ENCODE data around the gene TAF6.

TAF6 gene

DNA sequence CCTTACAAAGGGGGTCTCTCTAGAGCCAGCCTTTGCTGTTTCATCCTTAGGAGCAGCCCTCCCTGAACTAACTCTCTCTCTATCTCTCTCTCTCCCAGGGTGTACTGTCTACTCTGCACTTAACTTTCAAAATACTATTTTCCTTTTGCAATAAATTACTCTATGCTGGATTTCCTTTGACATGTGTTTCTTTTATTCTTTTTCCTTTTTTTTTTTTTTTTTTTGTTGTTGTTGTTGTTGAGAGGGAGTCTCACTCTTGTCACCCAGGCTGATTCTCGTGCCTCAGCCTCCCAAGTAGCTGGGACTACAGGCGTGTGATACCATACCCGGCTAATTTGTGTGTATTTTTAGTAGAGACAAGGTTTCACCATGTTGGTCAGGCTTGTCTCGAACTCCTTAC lies 36.2 kb downstream of the TAF6 start:
- TF ChIP-seq, protein P1, sequence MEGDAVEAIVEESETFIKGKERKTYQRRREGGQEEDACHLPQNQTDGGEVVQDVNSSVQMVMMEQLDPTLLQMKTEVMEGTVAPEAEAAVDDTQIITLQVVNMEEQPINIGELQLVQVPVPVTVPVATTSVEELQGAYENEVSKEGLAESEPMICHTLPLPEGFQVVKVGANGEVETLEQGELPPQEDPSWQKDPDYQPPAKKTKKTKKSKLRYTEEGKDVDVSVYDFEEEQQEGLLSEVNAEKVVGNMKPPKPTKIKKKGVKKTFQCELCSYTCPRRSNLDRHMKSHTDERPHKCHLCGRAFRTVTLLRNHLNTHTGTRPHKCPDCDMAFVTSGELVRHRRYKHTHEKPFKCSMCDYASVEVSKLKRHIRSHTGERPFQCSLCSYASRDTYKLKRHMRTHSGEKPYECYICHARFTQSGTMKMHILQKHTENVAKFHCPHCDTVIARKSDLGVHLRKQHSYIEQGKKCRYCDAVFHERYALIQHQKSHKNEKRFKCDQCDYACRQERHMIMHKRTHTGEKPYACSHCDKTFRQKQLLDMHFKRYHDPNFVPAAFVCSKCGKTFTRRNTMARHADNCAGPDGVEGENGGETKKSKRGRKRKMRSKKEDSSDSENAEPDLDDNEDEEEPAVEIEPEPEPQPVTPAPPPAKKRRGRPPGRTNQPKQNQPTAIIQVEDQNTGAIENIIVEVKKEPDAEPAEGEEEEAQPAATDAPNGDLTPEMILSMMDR (conservative IDR thresholded peaks at IDR 0.05) = no peak
- no peak for TF ChIP-seq ZFX (IDR thresholded peaks at IDR 0.05)
- H3K27ac ChIP-seq = no peak overlapping the region; the same call in 1 of the 2 replicates

DNA sequence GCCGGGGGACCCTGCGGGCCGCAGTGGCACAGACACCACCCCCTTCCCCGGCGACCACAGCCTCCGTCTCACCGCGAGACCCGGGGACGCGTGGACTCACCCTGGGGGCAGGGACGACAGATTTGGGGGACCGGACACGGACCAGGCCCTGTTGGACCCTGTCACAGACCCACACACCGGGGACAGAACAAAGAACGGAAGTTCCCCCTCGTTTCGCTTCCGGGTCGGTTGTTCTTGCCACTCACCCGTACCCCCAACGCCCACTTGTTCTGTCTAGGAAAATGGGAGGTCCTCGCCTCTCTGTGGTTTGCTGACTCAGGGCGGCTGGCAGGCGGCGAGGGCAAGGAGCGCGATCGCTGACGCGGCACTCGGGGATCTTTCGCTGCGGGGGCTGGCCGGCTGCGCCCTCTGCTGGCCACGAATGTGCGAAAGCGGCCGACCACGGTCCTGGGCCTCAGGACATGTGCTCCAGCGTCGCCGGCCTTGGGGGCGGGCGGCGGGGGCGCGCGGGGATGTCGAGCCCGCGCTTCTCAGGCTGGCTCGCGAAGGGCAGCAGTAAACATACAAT lies 37.5 kb downstream of the TAF6 start, which contains the start of gene ZNF3:
Gene ZNF3, minus strand, starts transcription at position 189 of the 568 bp plus-strand sequence. CDS start 4,366 bp downstream, outside the sequence.
- H3K27ac ChIP-seq = peak within 1 kb of the TSS; percentile 92
- peak; percentile 95; the same call in 1 of the 2 replicates for TF ChIP-seq ZFX (IDR thresholded peaks at IDR 0.05)
- TF ChIP-seq, protein P1 (conservative IDR thresholded peaks at IDR 0.05) = peak; percentile 100

DNA sequence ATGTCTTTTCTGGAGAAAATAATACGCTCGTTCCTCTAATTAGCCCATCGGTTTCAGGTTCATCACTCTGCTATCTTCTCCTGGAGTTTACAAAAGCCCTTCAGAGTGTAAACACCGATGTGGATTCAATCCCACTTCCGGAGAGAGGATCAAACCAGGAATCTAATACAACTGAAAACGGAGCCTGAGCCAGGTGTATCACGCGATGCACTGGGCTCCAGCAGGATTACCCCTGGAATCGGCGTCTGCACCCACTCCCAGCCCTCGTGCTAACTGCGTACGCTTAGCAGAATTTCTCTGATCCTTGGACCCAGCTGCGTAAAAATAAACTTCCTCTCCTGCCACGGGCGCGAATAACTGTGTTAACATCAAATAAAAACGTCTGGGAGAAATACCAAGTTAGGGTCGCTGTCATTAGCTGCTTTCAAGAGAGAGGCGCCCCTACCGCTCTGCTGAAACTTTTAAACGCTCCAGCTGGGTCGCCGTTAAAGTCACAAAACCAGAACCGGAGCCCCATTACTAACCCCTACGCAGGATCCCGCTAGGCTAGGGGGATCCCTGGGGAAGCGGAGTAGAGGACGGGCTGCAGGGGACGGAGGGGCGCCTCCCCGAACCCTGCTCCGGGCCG lies 38.1 kb downstream of the TAF6 start:
- H3K27ac ChIP-seq = peak overlapping the region; percentile 92
- TF ChIP-seq, protein P1 (conservative IDR thresholded peaks at IDR 0.05) = no peak

DNA sequence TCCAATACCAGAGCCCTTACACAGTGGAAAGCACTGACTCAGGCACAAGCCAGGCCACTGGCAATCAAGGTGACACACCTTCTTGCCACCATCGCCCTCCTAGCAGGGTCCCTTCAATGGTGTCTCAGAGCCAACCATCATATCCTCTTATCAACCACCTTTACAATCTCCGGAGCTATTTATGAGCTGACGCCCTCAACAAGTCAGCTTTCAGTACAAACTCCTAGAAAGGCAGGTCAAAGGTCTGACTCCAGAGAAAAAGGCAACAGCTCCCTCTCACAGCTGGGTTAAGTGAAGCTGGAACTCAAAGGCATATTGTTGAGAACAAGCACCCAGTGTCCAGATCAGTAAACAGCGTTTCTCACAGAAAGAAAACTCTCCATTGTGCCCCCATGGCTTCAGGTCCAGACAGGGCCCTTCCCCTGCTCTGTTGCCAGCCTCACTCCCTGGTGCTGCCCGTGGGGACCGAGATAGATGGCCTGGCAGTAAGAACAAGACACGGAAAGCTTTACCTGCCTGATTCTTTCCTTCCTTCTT lies 40.1 kb downstream of the TAF6 start:
- no peak for TF ChIP-seq ZFX (IDR thresholded peaks at IDR 0.05)
- TF ChIP-seq, protein P1 (conservative IDR thresholded peaks at IDR 0.05) = no peak
- H3K27ac ChIP-seq = no peak overlapping the region

DNA sequence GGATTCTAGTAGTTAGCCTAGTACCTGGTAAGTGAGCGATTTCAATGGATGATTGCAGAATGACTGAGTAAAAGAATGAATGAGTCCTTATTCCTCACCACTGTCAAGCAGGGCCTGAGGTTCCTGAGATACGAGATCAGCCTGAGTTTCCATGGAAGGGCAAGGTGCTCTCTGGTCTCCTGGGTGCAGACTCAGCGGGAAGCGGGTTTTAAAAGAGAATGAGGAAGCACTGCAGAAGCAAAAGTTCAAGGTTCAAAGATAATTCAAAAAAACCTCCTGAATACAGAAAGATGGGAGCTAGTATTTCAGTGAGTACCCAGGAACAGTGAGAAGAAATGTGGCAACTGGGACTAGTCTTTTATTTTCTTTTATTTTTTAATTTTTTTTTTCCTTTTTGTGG lies 42.0 kb downstream of the TAF6 start:
- TF ChIP-seq, protein P1 (conservative IDR thresholded peaks at IDR 0.05) = no peak
- TF ChIP-seq ZFX (IDR thresholded peaks at IDR 0.05) = no peak
- H3K27ac ChIP-seq = no peak overlapping the region

DNA sequence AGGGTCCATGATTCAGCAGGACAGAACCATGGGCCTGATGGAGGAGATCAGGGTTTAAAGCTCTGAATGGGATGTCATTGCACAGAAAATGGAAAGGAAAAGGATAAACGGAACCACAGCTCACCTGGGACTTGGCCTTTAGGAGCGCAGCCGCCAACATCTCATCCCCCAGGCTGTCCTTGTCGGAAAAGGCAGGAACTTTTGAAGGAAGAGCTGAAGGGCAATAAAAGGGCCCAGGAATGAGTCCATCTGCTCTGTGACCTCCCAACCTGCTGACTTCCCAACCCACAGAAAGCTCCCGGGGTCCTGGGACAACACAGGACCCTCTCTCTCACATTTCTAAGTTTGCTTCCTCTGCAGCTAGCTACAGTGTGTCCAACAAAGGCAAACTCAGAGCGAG lies 43.7 kb downstream of the TAF6 start:
- TF ChIP-seq ZFX (IDR thresholded peaks at IDR 0.05) = no peak
- TF ChIP-seq, protein P1 (conservative IDR thresholded peaks at IDR 0.05) = no peak
- no peak overlapping the region for H3K27ac ChIP-seq

DNA sequence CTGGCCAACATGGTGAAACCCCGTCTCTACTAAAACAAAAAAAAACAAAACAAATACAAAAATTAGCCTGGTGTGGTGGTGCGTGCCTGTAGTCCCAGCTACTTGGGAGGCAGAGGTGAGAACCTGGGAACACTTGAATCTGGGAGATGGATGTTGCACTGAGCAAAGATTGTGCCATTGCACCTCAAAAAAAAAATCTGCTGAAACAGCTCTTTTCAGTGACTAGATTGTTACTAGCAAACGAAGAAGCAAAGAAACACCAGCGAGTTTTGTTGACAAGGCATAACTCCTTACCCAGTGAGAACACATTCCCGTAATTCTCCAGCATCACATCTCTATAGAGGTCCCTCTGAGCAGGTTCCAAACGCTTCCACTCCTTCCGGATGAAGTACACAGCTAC lies 44.3 kb downstream of the TAF6 start:
- TF ChIP-seq ZFX (IDR thresholded peaks at IDR 0.05) = no peak
- TF ChIP-seq, protein P1 (conservative IDR thresholded peaks at IDR 0.05) = no peak
- no peak overlapping the region for H3K27ac ChIP-seq

Data from C4-2B (cell line).